Osteocyte (in vitro differentiated cells): ENCODE results near the gene NAA10. TPM values are rescaled to one million over a fixed set of nuclear protein-coding genes. Genes with fewer than 3 reads are reported as not detected.

Source experiments
- DNase-seq: peaks from one replicate; pipeline ENCODE4 v3.0.0; 2021; ENCODE audit warnings: mixed read lengths; ENCODE audit not compliant: unreplicated experiment; ENCODE audit errors: extremely low spot score
- H3K27ac Mint-ChIP-seq: one replicate; pipeline ENCODE4 v1.8.0; 2021; ENCODE audit warnings: mild to moderate bottlenecking, mixed read lengths; ENCODE audit not compliant: unreplicated experiment
- H3K27me3 Mint-ChIP-seq: one replicate; pipeline ENCODE4 v1.8.0; 2021; ENCODE audit warnings: mixed read lengths; ENCODE audit not compliant: unreplicated experiment
- H3K36me3 Mint-ChIP-seq: one replicate; pipeline ENCODE4 v1.8.0; 2021; ENCODE audit warnings: mixed read lengths; ENCODE audit not compliant: unreplicated experiment
- H3K4me1 Mint-ChIP-seq: one replicate; pipeline ENCODE4 v1.8.0; 2021; ENCODE audit warnings: mixed read lengths; ENCODE audit not compliant: unreplicated experiment
- H3K4me3 Mint-ChIP-seq: one replicate; pipeline ENCODE4 v1.8.0; 2021; ENCODE audit warnings: mild to moderate bottlenecking, moderate library complexity, mixed read lengths; ENCODE audit not compliant: unreplicated experiment
- H3K9me3 Mint-ChIP-seq: one replicate; pipeline ENCODE4 v1.8.0; 2021; ENCODE audit warnings: mixed read lengths; ENCODE audit not compliant: unreplicated experiment
- CTCF ChIP-seq: fragments of 200-600 bp; sonication (generic); IDR thresholded peaks from 2 replicates; pipeline ENCODE4 v1.5.0; 2021; ENCODE audit warnings: antibody characterized with exemption, mild to moderate bottlenecking, moderate library complexity
- total RNA-seq: library from RNA; stranded (reverse); gene quantifications from 2 replicates; pipeline ENCODE4 v1.2.1, GENCODE V29; 2021

The NAA10 gene
- total RNA-seq, 1 donor from 2014 or later: 96.6 TPM

- H3K27me3 Mint-ChIP-seq: no peaks in the 10 kb centered on the region
- H3K4me1 Mint-ChIP-seq: peaks cover 52% of the 10 kb centered on the region
- H3K9me3 Mint-ChIP-seq: no peaks in the 10 kb centered on the region
- no peaks in the 10 kb centered on the region for H3K36me3 Mint-ChIP-seq
- peak overlapping the region; percentile 95 for H3K27ac Mint-ChIP-seq
- DNase-seq: no peak
- peak overlapping the region; percentile 100 for H3K4me3 Mint-ChIP-seq
- no peak for TF ChIP-seq CTCF
Measured at GRCh38 chrX:153969125-153969903, 34.5 kb upstream of the NAA10 start.

DNA sequence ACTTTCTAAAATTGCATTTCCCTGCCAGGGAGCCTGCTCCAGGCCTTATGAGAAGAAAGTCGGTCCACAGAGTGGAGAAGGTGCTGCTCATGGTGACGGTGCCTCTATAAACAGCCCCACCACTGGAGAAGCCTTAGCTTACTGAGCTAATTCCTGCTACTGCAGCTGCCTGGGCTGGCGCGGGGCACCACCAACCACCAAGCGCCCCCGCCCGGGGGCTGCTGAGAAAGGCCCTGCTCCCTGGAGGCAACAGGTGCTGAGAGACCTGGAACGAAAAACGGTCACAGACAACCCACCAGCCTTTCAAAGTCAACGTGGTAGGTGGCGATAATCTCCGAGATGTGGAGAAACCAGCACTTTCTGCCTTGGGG, 33.9 kb upstream of the NAA10 start:
- no peak for TF ChIP-seq CTCF
- H3K4me3 Mint-ChIP-seq: peak overlapping the region; percentile 100
- H3K27me3 Mint-ChIP-seq: no peaks in the 10 kb centered on the region
- H3K4me1 Mint-ChIP-seq: peaks cover 47% of the 10 kb centered on the region
- H3K9me3 Mint-ChIP-seq: no peaks in the 10 kb centered on the region
- DNase-seq: no peak
- peak overlapping the region; percentile 95 for H3K27ac Mint-ChIP-seq
- H3K36me3 Mint-ChIP-seq: no peaks in the 10 kb centered on the region

DNA sequence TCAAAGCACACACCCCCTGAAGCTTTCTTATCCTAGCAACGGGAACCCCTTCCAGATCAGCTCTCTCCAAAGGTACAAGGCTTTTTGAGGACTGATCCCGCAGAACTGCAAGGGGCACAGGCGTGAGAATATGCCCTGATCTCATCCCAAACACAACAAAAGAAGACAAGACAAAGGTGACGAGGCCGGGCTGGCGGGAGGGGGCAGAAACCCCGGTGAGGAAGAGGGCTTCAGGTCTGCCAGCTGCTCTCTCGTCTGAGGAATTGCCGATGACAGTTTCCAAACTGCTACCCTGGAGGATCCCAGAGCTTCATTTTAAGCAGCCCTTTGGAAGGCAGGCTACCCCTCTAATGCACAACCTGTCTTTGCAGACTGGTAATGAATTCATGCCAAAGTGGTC, 33.4 kb upstream of the NAA10 start:
- Mint-ChIP-seq H3K36me3 (no peaks in the 10 kb centered on the region), H3K27me3 (no peaks in the 10 kb centered on the region), H3K27ac (peak overlapping the region; percentile 95), H3K4me1 (peaks cover 42% of the 10 kb centered on the region), H3K4me3 (peak overlapping the region; percentile 100), H3K9me3 (no peaks in the 10 kb centered on the region)
- no peak for TF ChIP-seq CTCF
- DNase-seq: no peak

GRCh38 chrX:153967536-153968224, 32.8 kb upstream of the NAA10 start:
- no peaks in the 10 kb centered on the region for H3K9me3 Mint-ChIP-seq
- H3K4me3 Mint-ChIP-seq: peak overlapping the region; percentile 100
- peaks cover 38% of the 10 kb centered on the region for H3K4me1 Mint-ChIP-seq
- no peak for DNase-seq
- peak overlapping the region; percentile 95 for H3K27ac Mint-ChIP-seq
- H3K36me3 Mint-ChIP-seq: no peaks in the 10 kb centered on the region
- no peaks in the 10 kb centered on the region for H3K27me3 Mint-ChIP-seq
- no peak for TF ChIP-seq CTCF

DNA sequence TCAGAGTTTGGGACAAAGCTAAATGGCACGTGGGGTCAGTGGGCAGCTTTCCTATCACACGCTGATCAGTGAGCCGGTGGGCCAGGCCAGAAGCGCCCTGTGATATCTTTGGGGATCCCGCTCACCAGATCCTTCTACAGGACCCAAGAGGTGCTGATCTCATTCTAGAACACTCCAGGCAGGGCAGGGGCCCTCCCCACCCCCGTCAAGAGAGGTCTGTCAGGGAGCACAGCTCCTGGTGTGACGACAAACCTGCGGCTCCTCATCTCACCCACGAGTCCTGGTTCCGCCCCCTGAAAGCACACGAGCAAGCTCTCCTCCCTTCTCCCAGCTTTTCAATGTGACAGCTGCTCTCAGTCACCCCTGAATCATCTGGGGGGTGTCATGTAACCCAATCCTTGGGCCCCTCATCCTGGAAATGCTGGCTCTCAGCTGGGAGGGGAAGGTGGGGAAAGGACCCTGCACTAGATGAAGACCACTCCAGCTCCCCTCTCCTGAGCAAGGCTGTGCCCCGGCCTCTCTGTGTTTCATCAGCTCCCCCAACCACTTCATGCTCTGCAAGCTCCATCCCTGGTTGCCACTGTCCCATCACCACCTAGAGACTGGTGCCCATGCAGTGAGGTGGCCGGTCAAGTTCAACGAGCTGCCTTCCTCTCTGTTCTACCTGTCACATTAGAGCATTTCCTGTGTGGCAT, 32.2 kb upstream of the NAA10 start:
- Mint-ChIP-seq H3K4me3 (no peak overlapping the region), H3K36me3 (peaks cover 1% of the 10 kb centered on the region), H3K27me3 (no peaks in the 10 kb centered on the region), H3K4me1 (peaks cover 38% of the 10 kb centered on the region), H3K27ac (peak overlapping the region; percentile 95), H3K9me3 (no peaks in the 10 kb centered on the region)
- DNase-seq: no peak
- TF ChIP-seq CTCF: no peak
